D721Med (cell line): ENCODE results near the gene SRBD1.

Source experiments
- DNase-seq: peaks from one replicate; pipeline ENCODE4 v3.0.0; 2011; ENCODE audit warnings: low spot score; ENCODE audit not compliant: insufficient read length
- FAIRE-seq: peaks from 2 replicates; lab custom pipeline; 2011; peaks lifted over from hg19 to GRCh38; lab: Jason Lieb, UNC
- TF ChIP-seq, protein P1 (sequence below): IDR thresholded peaks from 2 replicates; pipeline ENCODE4 v1.5.1; 2012; ENCODE audit warnings: mild to moderate bottlenecking, control low read depth; ENCODE audit not compliant: insufficient read depth; ENCODE audit errors: missing control alignments

The SRBD1 gene

DNA sequence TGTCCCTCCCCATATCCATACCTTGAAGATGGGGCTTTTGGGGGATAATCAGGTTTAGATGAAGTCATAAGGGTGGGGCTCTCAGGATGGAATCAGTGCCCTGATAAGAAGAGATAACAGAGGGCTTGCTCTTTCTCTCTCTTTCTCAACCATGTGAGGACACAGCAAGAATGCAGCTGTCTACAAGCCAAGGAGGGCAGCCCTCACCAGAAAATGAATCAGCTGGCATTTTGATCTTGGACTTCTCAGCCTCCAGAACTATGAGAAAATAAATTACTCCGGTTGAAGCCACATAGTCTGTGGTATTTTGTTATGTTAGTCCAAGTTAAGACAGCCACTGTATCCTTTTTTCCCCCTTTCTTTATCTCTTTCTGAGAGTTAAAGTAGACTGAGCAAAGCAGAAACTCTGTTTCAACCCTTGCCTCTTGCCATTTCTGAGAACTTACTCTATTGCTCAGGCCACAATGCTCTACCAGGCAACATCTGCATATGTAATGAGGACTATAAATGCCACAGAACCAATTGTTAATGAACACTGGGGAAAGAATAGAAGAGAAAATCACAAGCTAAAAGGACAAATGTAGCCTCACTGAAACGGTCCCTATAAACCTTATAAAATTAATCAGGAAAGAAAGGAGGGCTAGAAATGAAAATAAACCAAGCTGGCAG lies 56.9 kb downstream of the SRBD1 start:
- FAIRE-seq (no peak), DNase-seq (no peak)
- TF ChIP-seq, protein P1, sequence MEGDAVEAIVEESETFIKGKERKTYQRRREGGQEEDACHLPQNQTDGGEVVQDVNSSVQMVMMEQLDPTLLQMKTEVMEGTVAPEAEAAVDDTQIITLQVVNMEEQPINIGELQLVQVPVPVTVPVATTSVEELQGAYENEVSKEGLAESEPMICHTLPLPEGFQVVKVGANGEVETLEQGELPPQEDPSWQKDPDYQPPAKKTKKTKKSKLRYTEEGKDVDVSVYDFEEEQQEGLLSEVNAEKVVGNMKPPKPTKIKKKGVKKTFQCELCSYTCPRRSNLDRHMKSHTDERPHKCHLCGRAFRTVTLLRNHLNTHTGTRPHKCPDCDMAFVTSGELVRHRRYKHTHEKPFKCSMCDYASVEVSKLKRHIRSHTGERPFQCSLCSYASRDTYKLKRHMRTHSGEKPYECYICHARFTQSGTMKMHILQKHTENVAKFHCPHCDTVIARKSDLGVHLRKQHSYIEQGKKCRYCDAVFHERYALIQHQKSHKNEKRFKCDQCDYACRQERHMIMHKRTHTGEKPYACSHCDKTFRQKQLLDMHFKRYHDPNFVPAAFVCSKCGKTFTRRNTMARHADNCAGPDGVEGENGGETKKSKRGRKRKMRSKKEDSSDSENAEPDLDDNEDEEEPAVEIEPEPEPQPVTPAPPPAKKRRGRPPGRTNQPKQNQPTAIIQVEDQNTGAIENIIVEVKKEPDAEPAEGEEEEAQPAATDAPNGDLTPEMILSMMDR, result no peak

- DNase-seq (no peak), FAIRE-seq (no peak)
- TF ChIP-seq, protein P1, result no peak
Measured at GRCh38 chr2:45551862-45552261, 59.2 kb downstream of the SRBD1 start.

DNA sequence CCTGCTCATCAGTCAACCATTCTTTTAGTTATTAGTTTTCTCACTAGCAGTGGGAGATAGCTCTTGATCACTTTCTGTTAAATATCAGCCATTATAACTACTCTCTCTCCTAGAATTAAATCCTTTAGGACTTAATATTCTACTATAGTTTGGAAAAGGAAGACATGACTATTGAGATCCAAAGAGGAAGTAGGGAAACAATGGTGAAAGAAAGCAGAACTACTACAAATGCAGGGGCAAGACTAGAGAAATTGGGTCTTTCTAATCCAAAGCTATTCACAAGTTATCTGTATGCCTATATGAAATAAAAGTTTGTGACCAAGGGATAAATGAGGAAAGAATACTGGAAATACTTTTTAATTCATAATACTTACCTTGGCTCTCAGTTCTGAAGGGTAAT lies 65.1 kb downstream of the SRBD1 start:
- TF ChIP-seq, protein P1, result no peak
- FAIRE-seq, result no peak

DNA sequence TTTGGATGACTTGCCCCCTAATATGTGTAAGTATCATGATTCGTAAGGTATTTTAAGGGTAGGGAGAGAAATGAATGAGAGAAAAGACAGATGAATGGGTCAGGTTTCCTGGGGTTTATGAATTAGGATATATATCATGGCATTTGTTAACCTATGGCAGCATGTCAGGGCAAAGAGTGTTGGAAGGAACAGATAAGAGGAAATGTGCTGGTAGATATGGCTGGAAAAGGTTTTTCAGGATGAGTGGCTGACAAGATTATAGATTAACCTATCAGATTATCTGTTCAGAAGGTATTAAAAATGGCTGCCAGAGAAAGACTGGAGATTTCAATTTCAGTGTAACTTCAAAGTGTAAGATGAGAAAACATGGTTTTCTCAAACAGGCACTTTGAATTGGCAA lies 67.8 kb downstream of the SRBD1 start:
- FAIRE-seq (peak; percentile 55), DNase-seq (no peak)
- TF ChIP-seq, protein P1, result no peak

More for the DNA sequence above, 65.1 kb downstream of the SRBD1 start:
- no peak for DNase-seq

- FAIRE-seq (no peak), DNase-seq (no peak)
- TF ChIP-seq, protein P1, result no peak
Measured at GRCh38 chr2:45542013-45542412, 69.1 kb downstream of the SRBD1 start.

DNA sequence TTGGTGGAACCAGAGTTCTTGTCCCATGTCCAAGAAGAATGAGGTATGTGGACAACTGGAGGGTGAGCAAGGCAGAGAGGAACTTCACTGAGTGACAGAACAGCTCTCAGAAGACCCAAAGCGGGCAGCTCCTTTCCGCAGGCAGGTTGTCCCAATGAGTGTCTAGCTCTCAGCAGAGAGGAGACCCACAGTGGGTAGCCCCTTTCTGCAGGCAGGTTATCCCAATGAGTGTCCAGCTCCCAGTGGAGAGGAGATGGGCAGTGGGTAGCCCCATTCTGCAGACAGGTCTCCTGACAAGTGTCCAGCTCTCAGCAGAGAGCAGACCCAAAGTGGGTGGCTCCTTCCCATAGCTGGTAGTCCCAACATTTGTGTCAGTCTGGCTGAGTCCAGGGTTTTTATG lies 69.6 kb downstream of the SRBD1 start:
- DNase-seq (no peak), FAIRE-seq (no peak)
- TF ChIP-seq, protein P1, result no peak

GRCh38 chr2:45540942-45541341 lies 70.1 kb downstream of the SRBD1 start:
- no peak for DNase-seq
- no peak for FAIRE-seq

More at GRCh38 chr2:45540942-45541341, 70.1 kb downstream of the SRBD1 start:
- TF ChIP-seq, protein P1, result no peak
